Aorta (tissue), 5 donors: ENCODE results near the gene ZNF385B. TPM values are rescaled to one million over a fixed set of nuclear protein-coding genes. Genes with fewer than 3 reads are reported as not detected.

Source experiments
- ATAC-seq: fragments of 200-7000 bp; cut with Tn5 transposase; one replicate; pipeline ENCODE4 v1.9.1; 2022; ENCODE audit warnings: moderate library complexity; ENCODE audit not compliant: low FRiP score
- DNase-seq, 2 donors: peaks; one replicate each; pipeline ENCODE4 v3.0.0-alpha.2; 2020
- H3K27ac ChIP-seq, 2 donors: one replicate each; pipeline ENCODE4 v1.5.1; 2013; ENCODE audit warnings: low read length in 2 of 2, mild to moderate bottlenecking in 2 of 2, moderate library complexity in 2 of 2, control low read depth in 1 of 2, inconsistent platforms in 1 of 2, low read depth in 1 of 2
- H3K27me3 ChIP-seq, 2 donors: one replicate each; pipeline ENCODE4 v1.6.1; 2013; ENCODE audit warnings: control low read depth in 1 of 2, low read length in 1 of 2, mild to moderate bottlenecking in 1 of 2, moderate library complexity in 1 of 2; ENCODE audit not compliant: insufficient read depth in 2 of 2, control insufficient read depth in 1 of 2
- H3K36me3 ChIP-seq, 2 donors: one replicate each; pipeline ENCODE4 v1.6.1; 2013; ENCODE audit warnings: control low read depth in 1 of 2, low read length in 1 of 2, mild to moderate bottlenecking in 1 of 2; ENCODE audit not compliant: insufficient read depth in 2 of 2, control insufficient read depth in 1 of 2
- H3K4me1 ChIP-seq, 2 donors: one replicate each; pipeline ENCODE4 v1.6.1; 2013; ENCODE audit warnings: low read length in 2 of 2, control low read depth in 1 of 2, mild to moderate bottlenecking in 1 of 2, moderate library complexity in 1 of 2; ENCODE audit not compliant: insufficient read depth in 2 of 2, control insufficient read depth in 1 of 2
- H3K4me3 ChIP-seq, 2 donors: one replicate each; pipeline ENCODE4 v1.5.1; 2013; ENCODE audit warnings: low read length in 2 of 2, control low read depth in 1 of 2, mild to moderate bottlenecking in 1 of 2
- H3K9me3 ChIP-seq: one replicate; pipeline ENCODE4 v1.6.1; 2013; ENCODE audit warnings: mild to moderate bottlenecking, low read length; ENCODE audit not compliant: control insufficient read depth
- WGBS, 2 donors: extraction: QIAGEN DNeasy Blood & Tissue Kit; methylation state at CpG; one replicate each; pipeline ENCODE4 v1.1.7; 2013; 5-methylcytosine and 5-hydroxymethylcytosine counted together
- intact Hi-C, 2 donors: fragments of 100-400 bp; cut with DNase I; formaldehyde crosslinking; loops; one replicate each; pipeline versions ENCODE4 v1.14.2 to v1.15.0; 2022
- polyA plus RNA-seq, 2 donors: library from polyadenylated mRNA; stranded (reverse); fragments of 200-250 nt; gene quantifications; one replicate each; pipeline ENCODE4 v1.2.3, GENCODE V29; 2013
- total RNA-seq, 2 donors: library from RNA; stranded (reverse); fragmentation: NEBNext Ultra II Directional; extraction: Animal tissue kit (Norgen Biotek cat#: 25700); gene quantifications; one replicate each; pipeline ENCODE4 v1.2.1, GENCODE V29; 2021
- donor health status: healthy with polysubstance abuse.
- donor health status: Bipolar disorder and iron deficiency.
- donor health status: DM: no; HTN: no; CAD: no.
- donor health status: DM: no; HTN: no; CAD: no.
- donor health status: DM: yes; HTN: yes; CAD: no.

ZNF385B gene
- total and polyA plus RNA-seq, 4 donors = 3.3 to 4.6 (median 4.0) TPM; not detected in 1

DNA sequence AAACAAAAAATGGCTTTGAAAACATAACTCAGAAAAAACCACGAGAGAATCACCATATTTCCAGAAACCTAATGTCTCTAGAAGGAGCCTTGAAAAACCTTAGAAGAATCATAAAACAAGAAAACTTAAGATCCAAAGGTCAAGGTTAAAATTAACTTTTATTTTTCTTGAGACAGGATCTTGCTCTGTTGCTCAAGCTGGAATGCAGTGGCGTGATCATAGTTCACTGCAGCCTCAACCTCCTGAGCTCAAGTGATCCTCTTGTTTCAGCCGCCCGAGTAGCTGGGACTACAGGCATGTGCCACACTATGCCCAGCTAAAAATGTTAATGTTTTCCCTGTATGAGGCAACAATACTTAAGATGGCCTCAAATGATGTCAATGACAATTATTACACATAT, 342.6 kb downstream of the ZNF385B start:
- no peaks in the 10 kb centered on the region for H3K36me3 ChIP-seq
- no peak overlapping the region for H3K4me3 ChIP-seq
- no peaks in the 10 kb centered on the region for H3K4me1 ChIP-seq
- DNase-seq (no peak), ATAC-seq (no peak)
- no peak overlapping the region for H3K27ac ChIP-seq
- peaks cover 2% of the 10 kb centered on the region for H3K9me3 ChIP-seq
- H3K27me3 ChIP-seq = no peaks in the 10 kb centered on the region
- WGBS, 2 donors = 46 to 71% methylated on average over 4 of the region's 4 CpGs
- intact Hi-C loops = no loop called here

DNA sequence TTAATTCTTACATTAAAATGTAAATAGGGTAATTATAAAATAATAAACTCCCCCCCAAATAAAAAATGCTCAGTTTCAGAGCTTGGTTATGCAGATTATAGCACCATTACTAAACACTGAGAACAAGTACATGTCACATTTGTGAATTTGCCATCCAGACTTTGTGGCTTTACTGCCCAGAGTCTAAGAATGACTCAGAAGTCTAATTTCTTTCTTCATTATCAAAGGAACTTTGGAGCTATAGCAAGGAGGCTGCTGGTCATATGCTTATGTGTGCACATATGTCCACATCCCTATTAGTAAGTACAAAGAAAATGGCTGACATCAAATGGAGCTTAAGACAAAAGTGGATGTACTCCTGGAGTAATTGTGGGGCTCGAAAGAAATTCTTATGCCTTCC, 348.2 kb downstream of the ZNF385B start:
- no peaks in the 10 kb centered on the region for H3K27me3 ChIP-seq
- peaks cover 2% of the 10 kb centered on the region for H3K9me3 ChIP-seq
- no peak overlapping the region for H3K4me3 ChIP-seq
- no peak for DNase-seq
- H3K27ac ChIP-seq = no peak overlapping the region
- ATAC-seq = no peak
- no peaks in the 10 kb centered on the region for H3K36me3 ChIP-seq
- WGBS, 2 donors = 90 to 93% methylated on average over 1 of the region's 1 CpG
- H3K4me1 ChIP-seq = no peaks in the 10 kb centered on the region
- intact Hi-C loops = no loop called here

GRCh38 chr2:179512281-179513035, 349.0 kb downstream of the ZNF385B start:
- intact Hi-C loops = no loop called here
- ATAC-seq = no peak

DNA sequence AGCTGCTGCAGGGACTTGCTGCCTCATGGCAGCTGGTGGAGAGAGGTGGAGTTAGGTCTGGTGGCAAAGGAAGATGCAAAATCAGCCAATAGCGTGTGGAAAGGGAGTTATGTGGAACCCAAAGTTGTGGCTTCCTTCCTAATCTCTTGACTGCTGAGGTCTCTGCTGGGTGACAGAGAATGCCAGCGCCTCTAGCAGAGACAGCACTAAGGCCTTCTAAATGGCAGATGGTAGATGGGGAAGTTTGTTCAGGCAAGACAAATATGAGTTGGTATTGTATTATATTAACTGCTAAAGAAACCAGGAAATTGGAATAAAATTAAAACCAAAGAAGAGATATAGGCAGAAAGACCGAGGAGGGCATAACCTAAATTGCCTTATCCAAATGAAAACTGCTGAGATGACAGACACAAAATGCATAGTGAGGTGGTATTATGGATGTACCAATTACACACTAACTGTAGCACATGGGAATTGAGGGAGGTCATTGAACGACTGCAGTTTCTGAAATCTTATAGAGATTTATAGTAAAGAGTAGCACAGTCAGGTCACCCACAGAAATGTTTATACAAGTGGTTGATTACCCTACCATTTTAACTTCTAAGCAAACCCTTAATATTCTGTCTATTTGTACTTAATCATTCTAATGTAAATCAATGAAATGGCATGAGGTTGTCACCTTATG, 350.2 kb downstream of the ZNF385B start:
- Histone ChIP-seq H3K9me3 (peaks cover 2% of the 10 kb centered on the region), H3K4me3 (no peak overlapping the region), H3K36me3 (no peaks in the 10 kb centered on the region), H3K27me3 (no peaks in the 10 kb centered on the region), H3K4me1 (no peaks in the 10 kb centered on the region), H3K27ac (no peak overlapping the region)
- WGBS, 2 donors = 56 to 72% methylated on average over 4 of the region's 4 CpGs
- ATAC-seq = no peak
- DNase-seq = no peak
- intact Hi-C loops = no loop called here

More at GRCh38 chr2:179512281-179513035, 349.0 kb downstream of the ZNF385B start:
- Histone ChIP-seq H3K9me3 (peaks cover 2% of the 10 kb centered on the region), H3K4me1 (no peaks in the 10 kb centered on the region), H3K27me3 (no peaks in the 10 kb centered on the region), H3K4me3 (no peak overlapping the region), H3K27ac (no peak overlapping the region), H3K36me3 (no peaks in the 10 kb centered on the region)
- DNase-seq = no peak
- WGBS, 2 donors = 78 to 85% methylated on average over 1 of the region's 1 CpG

DNA sequence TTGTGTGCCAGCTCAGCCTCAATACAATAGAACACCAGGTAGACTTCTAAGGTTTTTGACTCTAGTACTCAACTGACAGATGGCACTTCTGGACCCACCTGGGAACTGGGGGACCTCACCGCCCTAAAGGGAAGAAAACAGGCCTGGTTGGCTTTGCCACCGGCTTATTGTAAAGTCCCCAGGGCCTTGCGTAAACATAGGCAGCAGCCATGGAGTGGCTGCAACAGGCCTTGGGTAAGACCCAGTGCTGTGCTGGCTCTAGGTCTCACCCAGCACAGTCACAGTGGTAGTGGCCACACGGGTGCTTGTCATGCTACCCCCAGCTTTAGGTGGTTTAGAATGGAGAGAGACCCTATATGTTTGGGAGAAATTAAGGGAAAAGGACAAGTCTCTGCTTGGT, 366.1 kb downstream of the ZNF385B start:
- Histone ChIP-seq H3K27ac (no peak overlapping the region), H3K4me1 (no peaks in the 10 kb centered on the region), H3K36me3 (no peaks in the 10 kb centered on the region), H3K4me3 (no peak overlapping the region), H3K27me3 (no peaks in the 10 kb centered on the region), H3K9me3 (no peaks in the 10 kb centered on the region)
- intact Hi-C loops = no loop called here
- no peak for ATAC-seq
- no peak for DNase-seq
- WGBS, 2 donors = 92 to 98% methylated on average over 4 of the region's 4 CpGs

GRCh38 chr2:179488563-179488962, 372.8 kb downstream of the ZNF385B start:
- no peak for ATAC-seq

DNA sequence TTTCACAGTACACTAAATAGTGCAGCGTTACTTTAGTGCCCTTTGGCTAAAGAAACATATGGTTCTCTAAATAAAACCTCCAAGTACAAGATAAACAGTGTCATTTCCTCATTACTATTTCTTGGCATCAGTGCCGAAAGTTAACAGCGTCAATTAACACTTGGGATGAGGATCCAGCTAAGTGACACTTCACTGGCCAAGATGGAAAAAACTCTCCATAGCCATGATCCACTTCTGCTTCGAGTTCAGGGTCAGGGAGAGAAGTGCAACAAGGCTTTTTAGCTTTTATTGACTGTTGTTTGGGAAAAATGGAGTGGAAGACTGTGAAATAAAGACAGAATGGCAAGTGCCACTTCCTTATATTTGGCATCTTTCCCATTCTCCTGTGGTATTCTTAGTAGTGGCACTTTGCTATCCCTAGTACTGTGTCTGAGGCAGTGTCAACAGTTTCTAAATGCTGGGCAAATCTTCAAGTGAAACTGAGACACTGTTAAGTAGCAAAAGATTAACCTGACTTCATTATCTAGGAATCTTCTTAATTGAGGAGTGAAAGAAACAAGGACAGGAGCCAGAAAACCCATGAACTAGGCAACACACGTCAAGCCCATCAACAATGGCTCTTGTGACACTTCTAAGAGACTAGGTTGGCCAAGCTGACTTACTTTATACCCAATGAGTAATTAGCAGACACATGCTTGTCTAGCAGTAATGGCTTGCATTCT, 374.2 kb downstream of the ZNF385B start:
- H3K27me3 ChIP-seq = no peaks in the 10 kb centered on the region
- no peak for DNase-seq
- H3K36me3 ChIP-seq = no peaks in the 10 kb centered on the region
- no peak overlapping the region for H3K4me3 ChIP-seq
- intact Hi-C loops = no loop called here
- H3K9me3 ChIP-seq = no peaks in the 10 kb centered on the region
- 50 to 60% methylated on average over 5 of the region's 5 CpGs for WGBS, 2 donors
- ATAC-seq = no peak
- no peak overlapping the region for H3K27ac ChIP-seq
- H3K4me1 ChIP-seq = no peaks in the 10 kb centered on the region

More at GRCh38 chr2:179488563-179488962, 372.8 kb downstream of the ZNF385B start:
- WGBS, 2 donors = 43 to 59% methylated on average over 2 of the region's 2 CpGs
- Histone ChIP-seq H3K9me3 (no peaks in the 10 kb centered on the region), H3K4me1 (no peaks in the 10 kb centered on the region), H3K27ac (no peak overlapping the region), H3K36me3 (no peaks in the 10 kb centered on the region), H3K4me3 (no peak overlapping the region), H3K27me3 (no peaks in the 10 kb centered on the region)
- no peak for DNase-seq
- intact Hi-C loops = no loop called here

- no peak for DNase-seq
- Histone ChIP-seq H3K27ac (no peak overlapping the region), H3K4me1 (no peaks in the 10 kb centered on the region), H3K4me3 (no peak overlapping the region), H3K36me3 (no peaks in the 10 kb centered on the region), H3K27me3 (no peaks in the 10 kb centered on the region), H3K9me3 (no peaks in the 10 kb centered on the region)
- intact Hi-C loops = no loop called here
- no peak for ATAC-seq
- WGBS, 2 donors = 87 to 88% methylated on average over 6 of the region's 6 CpGs
These were observed 378.3 kb downstream of the ZNF385B start for GRCh38 chr2:179483131-179483530.
